Activated naive CD4-positive, alpha-beta T cell (primary cell): ENCODE measurements around the gene CHCHD1.
"Not testable (repeated sequence)": the region's sequence is repeated elsewhere in the genome, so short reads cannot be mapped to it uniquely, and the experiment has no call there.

Experiments
- DNase-seq, 4 experiments: peaks; one replicate each; lab custom pipeline; 2025; lab: John Stamatoyannopoulos, UW

Gene CHCHD1

GRCh38 chr10:73813333-73813732 lies 31.5 kb downstream of the CHCHD1 start:
- no peak for DNase-seq

GRCh38 chr10:73814276-73814895 lies 32.5 kb downstream of the CHCHD1 start:
- DNase-seq, result no peak

GRCh38 chr10:73814896-73815718 lies 33.3 kb downstream of the CHCHD1 start:
- no peak for DNase-seq

GRCh38 chr10:73815719-73816030 lies 33.8 kb downstream of the CHCHD1 start:
- DNase-seq, result no peak

GRCh38 chr10:73816917-73817729 lies 35.3 kb downstream of the CHCHD1 start:
- DNase-seq, result no peak

- DNase-seq, result no peak
These were observed 36.0 kb downstream of the CHCHD1 start for GRCh38 chr10:73817826-73818225.

GRCh38 chr10:73818402-73818801 lies 36.6 kb downstream of the CHCHD1 start:
- DNase-seq, result no peak

GRCh38 chr10:73819081-73819480 lies 37.2 kb downstream of the CHCHD1 start:
- no peak for DNase-seq

- DNase-seq, result no peak
These were observed 37.8 kb downstream of the CHCHD1 start for GRCh38 chr10:73819513-73820093.

- DNase-seq, result no peak
These were observed 41.5 kb downstream of the CHCHD1 start for GRCh38 chr10:73823391-73823790.

- no peak for DNase-seq
These were observed 42.4 kb downstream of the CHCHD1 start for GRCh38 chr10:73824146-73824725.

- DNase-seq, result no peak
These were observed 45.7 kb downstream of the CHCHD1 start for GRCh38 chr10:73827346-73828089.

- DNase-seq, result no peak
These were observed 46.3 kb downstream of the CHCHD1 start for GRCh38 chr10:73828161-73828560.

GRCh38 chr10:73829090-73829489 lies 47.2 kb downstream of the CHCHD1 start:
- DNase-seq, result not testable (repeated sequence)
